T-helper 1 cell treated with Interleukin-12 subunit alpha and Interleukin-12 subunit beta and Interleukin-4 antibody, amounts not matched to agents 30 μg/mL and 1 μg/mL, for 36 hours (primary cell): ENCODE measurements around the gene ACACB.

Source experiments
- H3K27ac Mint-ChIP-seq: one replicate; pipeline ENCODE4 v1.8.0; 2021; ENCODE audit warnings: mild to moderate bottlenecking, mixed read lengths
- H3K27me3 Mint-ChIP-seq: one replicate; pipeline ENCODE4 v1.8.0; 2021; ENCODE audit warnings: low read depth, mixed read lengths
- H3K36me3 Mint-ChIP-seq: one replicate; pipeline ENCODE4 v1.8.0; 2021; ENCODE audit warnings: low read depth, mixed read lengths
- H3K4me1 Mint-ChIP-seq: one replicate; pipeline ENCODE4 v1.8.0; 2021; ENCODE audit warnings: low read depth, mixed read lengths
- H3K4me3 Mint-ChIP-seq: one replicate; pipeline ENCODE4 v1.8.0; 2021; ENCODE audit warnings: mild to moderate bottlenecking, moderate library complexity, mixed read lengths
- H3K9me3 Mint-ChIP-seq: one replicate; pipeline ENCODE4 v1.8.0; 2021; ENCODE audit warnings: mixed read lengths

ACACB gene

GRCh38 chr12:109115758-109116610 lies at the start of gene ACACB:
ACACB (plus strand) TSS chr12:109116587; CDS start chr12:109139406, 22,819 bp downstream.
- Mint-ChIP-seq H3K27ac (no peak within 1 kb of the TSS), H3K27me3 (no peaks in the 10 kb centered on the region), H3K36me3 (no peaks in the 10 kb centered on the region), H3K9me3 (no peaks in the 10 kb centered on the region), H3K4me1 (peaks cover 6% of the 10 kb centered on the region), H3K4me3 (no peak within 1 kb of the TSS)

GRCh38 chr12:109069307-109070271 lies 46.8 kb upstream of the ACACB start:
- Mint-ChIP-seq H3K4me3 (no peak overlapping the region), H3K36me3 (peaks cover 20% of the 10 kb centered on the region), H3K9me3 (no peaks in the 10 kb centered on the region), H3K27me3 (no peaks in the 10 kb centered on the region), H3K4me1 (no peaks in the 10 kb centered on the region), H3K27ac (no peak overlapping the region)

DNA sequence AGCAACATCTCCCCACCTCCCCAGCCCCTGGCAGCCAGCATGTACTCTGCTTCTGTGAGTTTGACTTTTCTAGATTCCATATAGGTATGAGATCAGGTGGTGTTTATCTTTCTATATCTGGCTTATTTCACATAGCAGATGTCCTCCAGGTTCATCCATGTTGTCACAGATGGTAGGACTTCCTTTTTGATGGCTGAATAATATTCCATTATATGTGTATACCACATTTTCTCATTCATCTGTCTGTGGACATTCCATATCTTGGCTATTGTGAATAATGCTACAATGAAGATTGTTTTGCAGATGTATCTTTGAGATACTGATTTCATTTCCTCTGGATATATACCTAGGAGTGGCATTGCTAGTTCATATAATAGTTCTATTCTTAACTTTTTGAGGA lies 41.5 kb upstream of the ACACB start:
- Mint-ChIP-seq H3K36me3 (peaks cover 39% of the 10 kb centered on the region), H3K27me3 (no peaks in the 10 kb centered on the region), H3K9me3 (peaks cover 6% of the 10 kb centered on the region), H3K4me3 (no peak overlapping the region), H3K27ac (no peak overlapping the region), H3K4me1 (no peaks in the 10 kb centered on the region)

GRCh38 chr12:109082751-109083150 lies 33.6 kb upstream of the ACACB start:
- Mint-ChIP-seq H3K4me1 (no peaks in the 10 kb centered on the region), H3K4me3 (no peak overlapping the region), H3K27ac (no peak overlapping the region), H3K27me3 (no peaks in the 10 kb centered on the region), H3K9me3 (peaks cover 6% of the 10 kb centered on the region), H3K36me3 (peaks cover 18% of the 10 kb centered on the region)

DNA sequence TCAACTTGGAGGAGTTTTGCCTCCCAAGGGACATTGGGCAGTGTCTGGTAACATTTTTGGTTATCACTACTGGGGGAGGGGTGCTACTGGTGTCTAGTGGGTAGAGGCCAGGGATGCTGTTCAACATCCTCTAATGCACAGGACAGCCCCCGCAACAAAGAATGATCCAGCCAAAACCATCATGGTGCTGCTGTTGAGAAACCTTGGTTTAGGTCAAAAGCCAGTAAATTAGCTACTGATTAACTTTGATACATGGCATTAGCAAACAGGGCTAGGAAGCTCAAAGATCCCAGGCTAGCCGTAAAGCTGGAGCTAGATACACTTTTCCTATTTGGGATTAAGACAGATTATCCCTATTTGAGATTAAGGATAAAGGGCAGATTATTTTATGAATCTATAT lies 32.0 kb upstream of the ACACB start:
- no peaks in the 10 kb centered on the region for H3K4me1 Mint-ChIP-seq
- H3K9me3 Mint-ChIP-seq: no peaks in the 10 kb centered on the region
- no peak overlapping the region for H3K4me3 Mint-ChIP-seq
- H3K27ac Mint-ChIP-seq: no peak overlapping the region
- H3K27me3 Mint-ChIP-seq: no peaks in the 10 kb centered on the region
- H3K36me3 Mint-ChIP-seq: peaks cover 11% of the 10 kb centered on the region

DNA sequence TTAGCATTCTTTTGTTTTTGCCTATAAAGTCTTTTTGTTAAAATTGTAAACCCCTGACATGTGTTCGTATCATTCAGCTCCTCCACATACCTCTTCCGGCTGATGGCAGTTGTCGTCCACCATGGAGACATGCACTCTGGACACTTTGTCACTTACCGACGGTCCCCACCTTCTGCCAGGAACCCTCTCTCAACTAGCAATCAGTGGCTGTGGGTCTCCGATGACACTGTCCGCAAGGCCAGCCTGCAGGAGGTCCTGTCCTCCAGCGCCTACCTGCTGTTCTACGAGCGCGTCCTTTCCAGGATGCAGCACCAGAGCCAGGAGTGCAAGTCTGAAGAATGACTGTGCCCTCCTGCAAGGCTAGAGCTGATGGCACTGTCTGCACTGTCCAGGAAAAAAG lies 30.8 kb upstream of the ACACB start:
- Mint-ChIP-seq H3K27ac (no peak overlapping the region), H3K27me3 (no peaks in the 10 kb centered on the region), H3K4me1 (no peaks in the 10 kb centered on the region), H3K9me3 (no peaks in the 10 kb centered on the region), H3K4me3 (no peak overlapping the region), H3K36me3 (peaks cover 8% of the 10 kb centered on the region)

DNA sequence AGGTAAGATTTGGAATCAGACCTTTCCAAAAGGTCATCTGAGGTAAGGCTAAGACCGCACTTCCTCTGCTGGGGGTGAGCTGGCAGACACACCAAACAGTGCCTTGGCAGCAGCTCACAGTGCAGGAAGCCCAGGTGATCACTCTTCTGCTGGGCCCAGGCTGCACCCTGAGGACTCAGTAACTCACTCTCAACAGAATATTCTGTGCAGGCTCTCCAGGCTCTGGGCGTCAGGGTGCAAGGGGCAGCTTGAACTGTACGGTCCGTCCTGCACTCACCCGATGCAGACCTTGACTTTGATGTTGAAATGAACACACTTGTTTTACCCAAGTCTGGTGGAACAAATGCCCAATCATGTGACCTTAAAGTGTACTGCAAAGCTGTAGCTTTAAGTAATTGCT lies 29.1 kb upstream of the ACACB start:
- no peak overlapping the region for H3K27ac Mint-ChIP-seq

DNA sequence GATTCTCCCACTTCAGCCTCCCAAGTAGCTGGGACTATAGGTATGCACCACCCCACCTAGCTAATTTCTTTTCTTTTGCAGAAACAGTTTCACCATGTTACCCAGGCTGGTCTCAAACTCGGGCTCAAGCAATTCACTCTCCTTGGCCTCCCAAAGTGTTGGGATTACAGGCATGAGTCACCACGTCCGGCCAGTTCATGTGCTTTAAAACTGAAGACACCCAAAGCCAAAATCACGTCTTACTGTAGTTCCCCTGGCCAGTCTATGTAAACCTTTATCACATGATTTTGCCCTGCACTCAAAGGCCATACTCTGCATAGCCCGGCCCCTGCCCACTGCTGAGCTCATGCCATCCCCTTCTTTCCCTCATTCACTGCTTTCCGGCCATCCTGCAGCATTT lies 27.6 kb upstream of the ACACB start:
- H3K36me3 Mint-ChIP-seq: peaks cover 4% of the 10 kb centered on the region
- H3K9me3 Mint-ChIP-seq: no peaks in the 10 kb centered on the region
- no peak overlapping the region for H3K27ac Mint-ChIP-seq
- peaks cover 21% of the 10 kb centered on the region for H3K4me1 Mint-ChIP-seq
- no peaks in the 10 kb centered on the region for H3K27me3 Mint-ChIP-seq
- H3K4me3 Mint-ChIP-seq: no peak overlapping the region

More for the DNA sequence above, 29.1 kb upstream of the ACACB start:
- H3K4me1 Mint-ChIP-seq: peaks cover 9% of the 10 kb centered on the region
- H3K27me3 Mint-ChIP-seq: no peaks in the 10 kb centered on the region
- H3K36me3 Mint-ChIP-seq: peaks cover 4% of the 10 kb centered on the region
- H3K9me3 Mint-ChIP-seq: no peaks in the 10 kb centered on the region
- H3K4me3 Mint-ChIP-seq: no peak overlapping the region

GRCh38 chr12:109089683-109090082 lies 26.7 kb upstream of the ACACB start:
- Mint-ChIP-seq H3K4me3 (no peak overlapping the region), H3K27me3 (no peaks in the 10 kb centered on the region), H3K27ac (no peak overlapping the region), H3K9me3 (no peaks in the 10 kb centered on the region), H3K4me1 (peaks cover 26% of the 10 kb centered on the region), H3K36me3 (peaks cover 4% of the 10 kb centered on the region)

DNA sequence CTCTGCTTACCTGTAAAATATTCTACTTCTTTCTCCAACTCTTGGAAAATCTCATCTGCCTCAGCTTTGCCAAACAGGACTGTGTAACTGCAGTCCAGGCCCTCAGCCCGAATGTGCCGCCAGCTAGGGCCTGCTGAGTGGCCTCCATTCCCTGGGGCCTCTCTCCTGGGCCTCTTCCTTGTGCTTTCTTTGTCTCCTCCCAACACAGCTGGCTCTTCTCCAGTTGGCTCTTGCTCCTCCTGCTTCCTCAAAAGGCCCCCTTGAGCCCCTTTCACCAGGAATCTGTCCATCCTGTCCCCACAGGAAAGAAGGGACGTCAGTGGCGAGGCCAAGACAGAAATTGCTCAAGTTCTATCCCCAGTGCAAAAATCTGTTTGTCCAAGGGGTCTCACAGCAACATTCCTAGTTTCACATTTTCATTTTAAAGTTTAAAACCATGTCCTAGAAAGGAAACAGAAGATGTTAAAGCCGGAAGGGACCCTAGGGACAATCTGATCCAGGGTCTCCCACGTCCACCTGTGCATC lies 23.8 kb upstream of the ACACB start:
- H3K27me3 Mint-ChIP-seq: no peaks in the 10 kb centered on the region
- H3K9me3 Mint-ChIP-seq: no peaks in the 10 kb centered on the region
- peaks cover 26% of the 10 kb centered on the region for H3K4me1 Mint-ChIP-seq
- peaks cover 4% of the 10 kb centered on the region for H3K36me3 Mint-ChIP-seq
- H3K4me3 Mint-ChIP-seq: peak overlapping the region; percentile 74
- H3K27ac Mint-ChIP-seq: peak overlapping the region; percentile 65

GRCh38 chr12:109093022-109093918 lies 23.1 kb upstream of the ACACB start, which contains the start of gene ALKBH2:
ALKBH2 (minus strand) TSS chr12:109093472; CDS start chr12:109092786, 686 bp downstream.
- Mint-ChIP-seq H3K9me3 (no peaks in the 10 kb centered on the region), H3K4me3 (peak within 1 kb of the TSS; percentile 74), H3K27ac (peak within 1 kb of the TSS; percentile 65), H3K4me1 (peaks cover 26% of the 10 kb centered on the region), H3K36me3 (peaks cover 4% of the 10 kb centered on the region), H3K27me3 (no peaks in the 10 kb centered on the region)

GRCh38 chr12:109097140-109097434 lies 19.3 kb upstream of the ACACB start:
- H3K9me3 Mint-ChIP-seq: no peaks in the 10 kb centered on the region
- H3K36me3 Mint-ChIP-seq: peaks cover 23% of the 10 kb centered on the region
- H3K4me3 Mint-ChIP-seq: peak overlapping the region; percentile 87
- no peak overlapping the region for H3K27ac Mint-ChIP-seq
- H3K27me3 Mint-ChIP-seq: no peaks in the 10 kb centered on the region
- peaks cover 39% of the 10 kb centered on the region for H3K4me1 Mint-ChIP-seq

- H3K9me3 Mint-ChIP-seq: no peaks in the 10 kb centered on the region
Observed at GRCh38 chr12:109097435-109098182, 18.8 kb upstream of the ACACB start, which contains the start of gene UNG. UNG (plus strand) TSS chr12:109097597; CDS start chr12:109097680, 83 bp downstream.

More at GRCh38 chr12:109097435-109098182, 18.8 kb upstream of the ACACB start, which contains the start of gene UNG:
- Mint-ChIP-seq H3K4me3 (peak within 1 kb of the TSS; percentile 87), H3K36me3 (peaks cover 23% of the 10 kb centered on the region), H3K27me3 (no peaks in the 10 kb centered on the region), H3K27ac (peak within 1 kb of the TSS; percentile 76), H3K4me1 (peaks cover 34% of the 10 kb centered on the region)
